GM19372 (cell line): Measurements from ENCODE around the gene GRIK4.
"Not testable (repeated sequence)": the region's sequence is repeated elsewhere in the genome, so short reads cannot be mapped to it uniquely, and the experiment has no call there.

Experiments used
- ATAC-seq: cut with Tn5 transposase; IDR thresholded peaks from one replicate; pipeline ENCODE4 v1.9.1; 2021; ENCODE audit warnings: mild to moderate bottlenecking, low read depth, moderate library complexity; ENCODE audit not compliant: unreplicated experiment

The GRIK4 gene

GRCh38 chr11:120756931-120757330 is 245.4 kb downstream of the GRIK4 start:
- ATAC-seq: no peak

GRCh38 chr11:120759046-120759445 is 247.5 kb downstream of the GRIK4 start:
- ATAC-seq: no peak

GRCh38 chr11:120765710-120766109 is 254.2 kb downstream of the GRIK4 start:
- ATAC-seq: not testable (repeated sequence)

GRCh38 chr11:120766318-120766717 is 254.8 kb downstream of the GRIK4 start:
- no peak for ATAC-seq

- ATAC-seq: no peak
Measured at GRCh38 chr11:120768949-120769348, 257.4 kb downstream of the GRIK4 start.

GRCh38 chr11:120769906-120770305 is 258.4 kb downstream of the GRIK4 start:
- no peak for ATAC-seq

GRCh38 chr11:120771551-120772060 is 260.1 kb downstream of the GRIK4 start:
- no peak for ATAC-seq

GRCh38 chr11:120773501-120774031 is 262.0 kb downstream of the GRIK4 start:
- no peak for ATAC-seq

- no peak for ATAC-seq
Measured at GRCh38 chr11:120774591-120775386, 263.2 kb downstream of the GRIK4 start.

GRCh38 chr11:120775986-120776951 is 264.7 kb downstream of the GRIK4 start:
- ATAC-seq: no peak

GRCh38 chr11:120778685-120779490 is 267.3 kb downstream of the GRIK4 start:
- no peak for ATAC-seq

GRCh38 chr11:120780239-120780638 is 268.7 kb downstream of the GRIK4 start:
- ATAC-seq: no peak

GRCh38 chr11:120781486-120782120 is 270.1 kb downstream of the GRIK4 start:
- no peak for ATAC-seq

- no peak for ATAC-seq
Measured at GRCh38 chr11:120784566-120785251, 273.2 kb downstream of the GRIK4 start.

GRCh38 chr11:120785576-120785975 is 274.0 kb downstream of the GRIK4 start:
- ATAC-seq: no peak

- no peak for ATAC-seq
Measured at GRCh38 chr11:120786206-120786735, 274.7 kb downstream of the GRIK4 start.

GRCh38 chr11:120787224-120787623 is 275.7 kb downstream of the GRIK4 start:
- not testable (repeated sequence) for ATAC-seq

GRCh38 chr11:120789391-120789790 is 277.8 kb downstream of the GRIK4 start:
- no peak for ATAC-seq

GRCh38 chr11:120792306-120792705 is 280.8 kb downstream of the GRIK4 start:
- no peak for ATAC-seq
